HG03097 (cell line): ENCODE data around the gene DNAI1.

Experiments used
- ATAC-seq: cut with Tn5 transposase; IDR thresholded peaks from one replicate; pipeline ENCODE4 v1.9.1; 2021; ENCODE audit not compliant: unreplicated experiment, low FRiP score

The DNAI1 gene

DNA sequence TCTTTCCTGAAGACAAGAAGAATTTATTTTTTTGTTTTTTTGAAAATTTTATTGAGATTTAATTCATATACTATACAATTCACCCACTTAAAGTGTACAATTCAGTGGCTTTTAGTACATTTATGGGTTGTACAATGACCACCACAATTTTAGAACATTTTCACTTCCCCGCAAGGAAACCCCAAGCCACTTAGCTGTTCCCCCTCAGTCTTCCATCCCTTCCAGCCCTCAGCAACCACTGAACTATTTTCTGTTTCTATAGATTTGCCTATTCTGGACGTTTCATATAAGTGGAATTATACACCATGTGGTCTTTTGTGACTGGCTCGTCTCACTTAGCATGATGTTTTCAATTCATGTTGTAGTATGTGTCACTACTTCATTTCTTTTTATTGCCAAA is 28.0 kb downstream of the DNAI1 start:
- ATAC-seq, result no peak

DNA sequence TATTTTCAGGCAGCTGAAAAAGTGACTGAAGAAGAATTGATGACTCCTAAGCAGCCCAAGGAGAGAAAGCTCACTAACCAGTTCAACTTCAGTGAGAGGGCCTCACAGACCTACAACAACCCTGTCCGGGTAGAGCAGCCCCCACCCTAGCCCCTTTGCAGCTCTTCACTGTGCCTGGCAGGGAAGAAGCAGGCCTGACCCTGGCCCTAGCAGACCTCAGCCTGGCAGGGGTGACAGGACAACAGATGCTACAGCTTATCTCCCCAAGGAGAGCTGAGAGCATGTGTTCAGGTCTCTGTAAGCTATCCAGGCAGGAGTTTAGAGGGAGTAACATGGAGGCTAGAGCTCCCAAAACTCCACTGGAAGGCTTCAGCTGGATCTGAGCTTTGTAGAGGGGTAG is 31.8 kb downstream of the DNAI1 start:
- no peak for ATAC-seq

DNA sequence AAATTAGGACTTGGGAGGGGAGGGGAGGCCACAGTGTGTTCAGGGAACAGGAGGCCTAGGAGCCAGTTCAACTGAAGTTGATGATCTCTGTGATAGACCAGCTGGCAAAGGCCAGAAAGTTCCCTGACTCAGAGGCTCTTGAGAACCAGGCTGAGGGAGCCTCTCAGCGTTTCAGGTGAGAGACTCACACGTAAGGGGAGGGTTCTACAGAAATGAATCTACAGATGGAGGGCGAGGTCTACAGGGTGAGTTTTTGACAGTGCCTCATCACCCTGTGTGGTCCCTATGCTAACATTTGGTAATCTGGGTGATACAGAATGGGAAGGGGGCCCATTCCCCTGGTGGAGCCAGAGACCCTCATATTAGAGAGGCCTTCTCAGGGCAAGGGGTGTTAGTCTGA is 32.2 kb downstream of the DNAI1 start:
- no peak for ATAC-seq

DNA sequence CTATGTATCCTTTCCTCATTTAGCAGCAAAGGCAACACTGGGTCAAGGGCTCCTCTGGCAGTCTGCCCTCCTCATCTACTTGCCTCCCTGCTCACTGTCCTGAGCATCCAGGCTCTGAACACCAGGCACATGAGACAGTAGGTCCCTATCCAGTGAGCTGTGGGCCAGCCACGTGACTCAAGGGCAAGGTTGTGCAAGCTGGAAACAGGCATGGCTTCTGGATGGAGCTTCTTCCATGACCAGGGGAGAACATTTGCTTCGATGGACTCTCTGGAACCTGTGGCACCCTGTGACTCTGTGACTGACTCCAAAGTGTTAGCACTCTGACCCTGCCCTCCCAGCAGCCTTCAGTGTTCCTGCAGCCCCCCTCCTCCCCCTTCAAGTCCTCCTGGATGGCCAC is 33.0 kb downstream of the DNAI1 start:
- no peak for ATAC-seq

DNA sequence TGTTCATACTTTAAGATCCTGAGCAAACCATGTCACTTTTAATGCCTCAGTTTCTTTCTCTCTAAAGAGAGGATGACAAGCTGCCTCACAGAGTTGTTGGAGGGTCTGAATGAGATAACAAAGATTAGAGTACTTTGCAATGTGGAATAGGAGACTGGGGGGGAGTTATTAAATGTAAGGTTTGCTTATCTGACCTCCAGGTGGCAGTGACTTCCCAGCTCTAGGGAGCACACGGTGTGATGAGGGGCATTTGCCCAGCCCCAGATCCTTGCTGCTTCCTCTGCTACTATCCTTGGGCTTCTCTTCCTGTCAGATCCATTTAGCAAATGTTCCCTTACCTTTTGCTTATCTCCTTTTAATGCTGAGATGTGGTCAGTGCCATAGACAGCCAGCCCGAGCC is 33.4 kb downstream of the DNAI1 start:
- ATAC-seq, result no peak

DNA sequence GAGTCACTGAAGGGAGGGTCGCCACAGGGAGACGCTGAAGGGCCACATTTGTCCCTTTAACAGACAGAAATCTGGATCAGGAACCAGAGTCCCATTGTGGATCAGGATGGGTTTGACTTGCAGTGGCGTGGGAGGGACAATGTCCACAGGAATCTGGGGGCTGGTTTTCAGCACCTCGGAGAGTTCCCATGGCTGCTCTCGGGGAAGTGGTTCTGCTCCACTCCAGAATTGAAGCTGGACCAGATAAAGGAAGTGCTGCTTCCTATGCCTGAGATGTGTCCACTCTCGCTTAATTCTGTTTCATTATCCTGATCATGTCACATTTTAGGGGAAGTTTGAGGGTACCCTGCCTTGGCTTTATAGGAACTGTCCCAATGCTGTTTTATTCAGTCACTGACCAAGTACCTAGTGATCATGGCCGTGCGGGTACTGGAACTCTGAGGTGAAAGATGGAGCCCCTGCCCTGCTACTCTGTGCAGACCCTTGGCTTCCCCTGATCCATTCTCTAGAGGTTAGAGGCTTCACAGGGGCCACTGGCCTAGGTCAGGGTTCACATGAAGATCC is 35.4 kb downstream of the DNAI1 start:
- ATAC-seq, result no peak

DNA sequence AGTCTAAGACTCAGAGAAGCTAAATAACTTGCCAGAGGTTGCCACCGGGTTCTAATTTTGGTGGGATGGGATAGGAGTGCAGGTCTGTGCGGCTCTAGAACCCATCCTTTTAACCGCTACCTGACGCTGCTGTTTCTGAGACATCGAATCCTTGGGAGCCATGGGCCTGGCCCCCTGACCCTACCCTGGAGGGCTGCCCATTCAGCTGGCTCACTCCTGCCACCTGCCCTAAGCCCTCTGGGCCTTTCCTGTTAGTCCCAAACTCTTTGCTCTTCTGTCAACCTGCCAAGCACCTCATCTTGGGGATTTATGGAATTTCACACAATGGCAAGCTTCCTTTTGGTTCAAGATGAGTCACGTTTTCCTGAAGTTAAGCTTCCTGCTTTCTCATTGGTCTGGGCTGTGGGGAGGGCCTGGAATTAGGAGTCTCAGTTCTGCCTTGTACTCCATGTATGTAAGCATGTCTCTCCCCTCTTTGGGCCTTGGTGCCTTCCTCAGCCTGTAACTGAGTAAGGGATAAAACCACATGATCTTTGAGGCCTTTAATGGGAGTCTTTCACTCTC is 37.6 kb downstream of the DNAI1 start:
- no peak for ATAC-seq

DNA sequence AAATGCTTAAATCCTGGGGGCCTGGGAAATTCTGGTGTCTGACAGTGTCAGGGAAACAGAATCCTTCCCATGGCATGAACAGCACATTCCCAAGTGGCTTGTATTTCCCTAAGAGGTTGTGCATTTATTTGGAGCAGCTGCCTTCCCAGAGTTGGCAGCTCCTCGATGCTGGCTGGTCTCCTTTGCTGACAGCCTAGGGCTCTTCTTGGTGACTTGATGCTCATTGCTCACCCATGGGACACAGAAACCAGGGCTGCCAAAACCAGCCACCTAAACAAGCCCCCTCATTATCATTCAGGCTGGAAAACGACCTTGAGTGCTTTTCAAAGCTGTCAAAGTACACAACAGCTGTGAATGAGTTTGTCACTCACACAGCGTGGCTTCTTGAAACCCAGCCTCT is 39.9 kb downstream of the DNAI1 start:
- no peak for ATAC-seq

DNA sequence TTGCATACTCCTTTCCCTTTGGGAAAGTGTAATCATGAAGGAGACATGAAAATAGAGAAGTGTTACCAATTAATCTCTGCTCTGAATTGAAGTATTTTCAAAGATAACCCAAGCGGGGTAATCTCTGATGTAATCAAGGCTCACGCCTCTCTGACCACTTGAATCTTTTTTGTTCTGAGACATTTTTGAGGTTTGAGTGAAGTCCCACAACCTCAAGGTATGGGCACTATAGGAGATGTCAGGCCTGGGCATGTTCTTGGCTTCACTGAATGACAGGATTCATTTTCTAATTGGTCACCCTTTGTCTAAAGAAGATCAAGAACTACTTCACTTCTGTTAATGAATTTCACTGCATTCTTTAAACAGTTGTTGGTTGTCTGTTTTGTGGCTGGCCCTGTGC is 40.5 kb downstream of the DNAI1 start:
- ATAC-seq, result no peak

DNA sequence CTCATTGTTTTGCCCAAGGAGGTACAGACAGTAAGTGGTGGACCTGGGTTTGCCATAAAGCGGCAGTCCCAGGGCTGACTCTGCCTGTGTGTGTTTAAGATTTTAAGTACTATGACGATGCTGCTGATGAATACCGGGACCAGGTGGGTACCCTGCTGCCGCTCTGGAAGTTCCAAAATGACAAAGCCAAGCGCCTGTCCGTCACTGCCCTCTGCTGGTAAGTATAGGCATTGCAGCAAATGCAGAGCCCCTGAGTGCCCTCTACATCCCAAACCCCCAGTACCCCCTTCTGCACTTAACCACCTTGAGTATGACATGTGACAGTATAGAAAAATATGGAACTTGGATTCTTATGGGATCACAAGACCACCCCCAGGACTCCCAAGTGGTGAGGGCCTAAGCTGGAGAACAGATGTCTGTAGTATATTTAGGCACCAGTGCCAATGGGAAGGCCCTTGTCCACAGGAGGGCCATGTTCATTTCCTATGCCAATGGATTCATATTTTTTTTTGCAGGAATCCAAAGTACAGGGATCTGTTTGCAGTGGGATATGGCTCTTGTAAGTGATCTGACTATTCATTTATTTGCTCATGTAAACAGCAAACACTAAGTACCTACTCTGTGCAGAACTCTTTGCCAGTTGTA is 42.1 kb downstream of the DNAI1 start:
- ATAC-seq, result no peak

DNA sequence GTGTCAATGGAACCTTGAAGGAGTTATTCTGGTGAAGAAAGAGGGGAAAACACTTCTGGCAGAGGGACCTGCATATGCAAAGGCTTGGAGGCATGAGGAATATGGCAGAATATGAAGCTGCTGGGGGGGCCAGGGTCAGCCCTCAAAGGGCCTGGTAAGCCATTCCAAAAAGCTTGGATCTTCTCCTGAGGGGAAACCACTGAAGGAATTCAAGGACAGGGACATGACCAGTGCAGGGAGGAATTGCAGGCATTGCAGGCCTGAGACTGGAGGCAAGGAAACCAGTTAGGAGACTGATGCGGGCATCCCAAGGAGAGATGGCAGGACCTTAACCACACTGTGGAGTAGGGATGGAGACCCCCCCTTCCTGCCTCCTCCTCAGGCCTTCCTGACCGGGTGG is 42.8 kb downstream of the DNAI1 start:
- no peak for ATAC-seq

DNA sequence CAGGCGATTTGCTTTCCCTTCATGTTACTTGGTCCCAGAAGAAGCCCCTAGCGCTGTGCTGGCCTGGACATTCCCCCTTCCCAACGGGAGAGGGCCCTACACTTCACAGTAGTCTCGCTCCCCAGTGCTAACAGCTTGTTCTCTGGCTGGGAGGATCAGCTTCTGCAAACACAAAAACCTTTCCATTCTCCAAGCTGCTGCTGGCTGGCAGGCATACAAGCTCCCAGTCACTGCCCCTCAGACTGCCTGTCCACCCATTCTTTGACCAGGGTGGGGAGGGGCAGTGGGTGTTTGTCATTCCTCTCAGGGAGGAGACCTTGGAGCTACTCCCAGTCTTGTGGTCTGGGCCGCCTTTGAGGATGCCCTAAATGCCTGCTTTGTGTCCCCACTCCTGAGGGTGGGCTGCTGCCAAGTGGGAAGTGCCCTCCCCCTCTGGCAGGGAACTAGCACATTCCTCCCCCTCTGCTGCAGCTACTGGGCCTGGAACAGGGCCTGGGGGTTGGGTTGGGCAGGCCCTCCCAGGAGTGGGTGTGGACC is 43.4 kb downstream of the DNAI1 start:
- ATAC-seq, result no peak

DNA sequence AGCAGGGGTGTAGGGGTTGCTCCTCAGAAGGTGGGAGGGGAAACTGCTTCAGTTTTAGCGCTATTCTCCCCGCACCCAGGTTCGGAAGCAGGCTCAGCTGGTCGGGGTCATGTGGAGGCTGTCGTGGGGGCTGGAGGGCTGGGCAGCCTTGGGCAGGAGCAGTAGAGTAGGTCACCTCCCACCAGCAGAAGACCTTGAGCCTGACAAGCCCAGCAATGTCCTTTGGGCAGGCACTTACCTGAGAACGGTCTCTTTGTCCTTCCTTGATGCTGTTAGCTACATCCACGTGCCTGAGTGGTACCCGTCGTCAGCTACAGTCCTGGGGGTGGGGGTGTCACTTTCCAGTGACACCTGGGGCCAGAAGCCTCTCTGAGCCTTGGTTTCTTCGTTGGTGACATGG is 43.9 kb downstream of the DNAI1 start:
- ATAC-seq, result no peak

DNA sequence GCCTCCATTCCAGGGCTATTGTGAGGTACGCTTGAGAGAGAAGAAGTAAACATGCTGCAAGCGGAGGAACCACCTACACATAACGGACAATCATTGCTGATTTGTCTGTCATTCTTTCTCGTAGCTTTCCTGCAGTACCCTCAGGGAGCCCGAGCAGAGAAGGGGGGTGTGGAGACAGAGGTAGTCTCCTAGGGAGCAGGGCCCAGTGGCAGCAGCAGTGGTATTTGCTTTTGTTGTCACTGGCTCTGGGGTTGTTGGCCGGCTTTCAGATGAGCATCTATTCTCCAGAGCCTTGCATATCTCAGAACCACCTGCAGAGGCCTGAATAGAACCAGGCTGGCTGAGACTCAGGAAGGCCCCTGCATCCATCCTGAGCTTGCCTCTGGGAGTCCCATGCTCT is 44.3 kb downstream of the DNAI1 start:
- no peak for ATAC-seq

DNA sequence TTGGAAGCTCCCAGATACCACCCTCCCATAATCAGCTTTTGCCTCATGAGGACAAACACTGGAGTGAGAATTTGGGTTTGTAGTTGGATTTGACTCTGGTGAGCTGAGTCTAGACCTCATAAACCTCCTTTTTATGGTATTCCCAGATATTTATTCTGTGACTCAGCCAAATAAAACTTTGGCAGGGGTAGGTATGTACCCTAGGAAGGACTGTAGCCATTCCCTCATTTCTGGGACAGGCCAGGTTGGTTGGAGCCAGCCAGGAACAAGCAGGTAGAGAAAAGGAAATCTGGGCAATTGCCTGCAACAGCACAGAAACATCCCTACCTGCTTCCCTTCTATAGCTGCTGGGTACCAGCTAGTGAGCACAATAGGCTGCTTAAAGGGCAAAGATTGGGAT is 44.8 kb downstream of the DNAI1 start:
- ATAC-seq, result no peak

DNA sequence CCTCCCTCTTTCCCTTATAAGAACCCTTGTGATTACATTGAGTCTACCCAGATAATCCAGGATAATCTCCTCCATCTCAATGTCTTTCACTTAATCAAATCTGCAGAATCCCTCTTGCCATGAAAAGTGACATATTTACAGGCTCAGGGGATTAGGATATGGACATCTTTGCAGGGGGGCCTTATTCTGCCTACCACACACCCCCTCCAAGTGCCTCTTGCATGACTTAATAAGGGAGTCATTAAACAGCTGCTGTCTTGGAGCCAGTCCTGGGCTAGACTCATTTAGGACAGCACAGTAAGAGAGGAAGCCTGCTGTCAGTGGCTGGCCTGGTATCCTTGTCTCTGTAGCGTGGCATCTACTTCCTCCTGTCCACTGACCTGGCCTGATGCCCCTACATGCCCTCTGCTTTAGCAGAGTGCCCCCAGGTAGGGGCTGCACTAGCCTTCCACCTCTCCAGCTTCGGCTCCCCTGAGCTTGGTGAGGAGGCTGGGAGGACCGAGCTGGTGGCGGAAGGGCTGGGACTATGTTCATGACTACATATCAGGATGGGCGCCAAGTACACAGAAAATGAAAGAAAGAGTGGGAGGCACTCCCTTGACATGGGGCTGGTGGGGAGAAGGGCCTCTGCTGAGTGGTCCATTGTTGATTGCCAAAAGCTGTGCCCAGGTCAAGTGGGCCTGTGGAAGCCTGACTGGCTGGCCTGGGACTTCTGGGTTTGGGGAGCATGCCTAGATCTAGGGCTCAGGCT is 46.9 kb downstream of the DNAI1 start:
- ATAC-seq, result no peak

DNA sequence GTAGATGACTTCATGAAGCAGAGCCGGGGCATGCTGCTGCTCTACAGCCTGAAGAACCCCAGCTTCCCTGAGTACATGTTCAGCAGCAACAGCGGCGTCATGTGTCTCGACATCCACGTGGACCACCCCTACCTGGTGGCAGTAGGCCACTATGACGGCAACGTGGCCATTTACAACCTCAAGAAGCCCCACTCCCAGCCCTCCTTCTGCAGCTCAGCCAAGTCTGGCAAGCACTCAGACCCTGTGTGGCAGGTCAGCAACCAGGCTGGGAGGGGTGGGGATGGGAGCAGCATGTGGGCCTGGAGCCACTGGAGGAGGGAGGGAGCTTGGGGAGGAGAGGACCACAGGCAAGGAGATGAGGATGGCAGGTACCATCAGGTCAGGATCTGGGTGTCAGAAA is 48.0 kb downstream of the DNAI1 start:
- no peak for ATAC-seq

DNA sequence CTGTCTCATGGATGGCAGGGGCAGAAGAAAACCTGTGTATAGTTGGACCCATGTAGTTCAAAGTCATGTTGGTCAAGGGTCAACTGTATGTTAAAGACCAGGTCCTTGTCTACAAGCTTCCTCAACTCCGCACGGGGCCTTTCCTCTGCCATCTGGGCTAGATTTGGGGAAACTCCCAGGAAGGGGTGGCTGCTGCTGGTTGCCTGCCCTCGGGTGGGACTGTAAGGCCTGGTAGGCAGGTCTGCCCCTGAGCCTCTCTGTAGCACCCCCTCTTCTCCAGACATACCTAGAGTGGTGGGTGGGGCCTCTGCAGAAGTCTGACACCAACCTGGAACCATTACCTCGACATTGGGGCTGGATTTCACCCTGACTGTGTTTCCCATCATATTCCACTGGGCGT is 49.0 kb downstream of the DNAI1 start:
- no peak for ATAC-seq

DNA sequence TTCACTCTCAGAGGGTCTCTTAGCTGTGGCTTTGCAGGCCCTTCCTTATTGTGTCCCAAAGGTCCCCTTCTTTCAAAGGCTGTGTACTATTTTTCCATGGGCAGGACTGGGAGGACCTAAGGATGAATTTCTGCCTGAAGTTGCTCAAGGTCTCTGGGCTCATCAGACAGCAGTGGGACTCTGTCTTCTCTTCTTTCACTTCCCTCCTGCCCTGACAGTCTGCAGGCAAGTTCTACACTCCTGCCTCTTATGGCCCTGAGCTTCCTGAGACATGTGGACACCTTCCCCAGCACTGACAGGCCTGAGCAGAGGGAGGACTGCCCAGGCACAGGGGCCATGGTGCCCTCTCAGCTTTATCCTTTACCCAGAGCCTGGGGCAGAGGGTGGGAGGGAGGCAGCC is 49.4 kb downstream of the DNAI1 start:
- no peak for ATAC-seq

DNA sequence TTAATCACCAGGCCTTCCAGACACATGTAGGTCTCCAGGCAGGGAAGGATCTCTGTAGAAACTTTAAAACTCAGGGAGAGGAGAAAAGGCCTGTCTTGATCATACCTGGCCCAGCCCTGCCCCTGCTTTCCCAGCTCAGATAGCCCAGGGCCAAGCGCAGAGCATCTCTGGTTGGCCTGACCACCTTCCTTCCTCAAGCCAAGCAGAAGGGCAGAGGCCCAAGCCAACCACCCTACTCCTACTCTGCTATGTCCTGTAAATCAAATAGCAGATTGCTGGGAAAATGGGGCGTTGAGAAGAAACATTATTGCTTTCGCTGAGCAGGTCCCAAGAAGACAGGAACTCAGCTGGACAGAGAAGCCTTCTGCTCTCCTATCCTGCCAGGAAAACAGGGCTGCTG is 49.9 kb downstream of the DNAI1 start:
- no peak for ATAC-seq

DNA sequence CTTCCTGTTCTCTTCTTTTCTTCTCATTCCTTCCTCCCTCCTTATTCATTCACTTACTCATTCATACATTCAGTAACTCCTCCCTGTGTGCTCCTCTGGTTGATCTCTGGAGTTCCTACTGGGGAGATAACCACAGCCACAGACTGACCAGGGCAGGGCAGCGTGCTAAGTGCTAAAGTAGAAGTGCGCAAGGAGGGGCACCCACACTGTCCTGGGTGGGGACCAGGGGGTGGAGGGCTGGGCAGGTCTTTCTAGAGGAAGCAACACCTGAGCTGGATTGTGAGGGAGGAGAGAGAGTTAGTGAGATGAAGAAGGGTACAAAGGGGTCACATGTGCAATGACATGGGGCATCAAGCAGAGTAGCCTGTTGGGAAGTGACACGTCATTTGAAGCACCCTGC is 50.3 kb downstream of the DNAI1 start:
- ATAC-seq, result no peak
